HG03025 (cell line): ENCODE data around the gene SPATS2.

ENCODE experiments used
- ATAC-seq: cut with Tn5 transposase; IDR thresholded peaks from one replicate; pipeline ENCODE4 v1.9.1; 2021; ENCODE audit warnings: mild to moderate bottlenecking, moderate library complexity; ENCODE audit not compliant: unreplicated experiment, low FRiP score

The SPATS2 gene

GRCh38 chr12:49537752-49538509 lies 170.7 kb downstream of the SPATS2 start:
- ATAC-seq = no peak

GRCh38 chr12:49538510-49539403 lies 171.5 kb downstream of the SPATS2 start, which contains the start of gene KCNH3:
Gene KCNH3, plus strand, starts transcription at chr12:49539030. Its CDS starts 387 bp downstream, at chr12:49539417.
- no peak for ATAC-seq

GRCh38 chr12:49539406-49540228 lies 172.4 kb downstream of the SPATS2 start:
- no peak for ATAC-seq

GRCh38 chr12:49540229-49541139 lies 173.2 kb downstream of the SPATS2 start:
- no peak for ATAC-seq

GRCh38 chr12:49541140-49541861 lies 174.0 kb downstream of the SPATS2 start:
- ATAC-seq = no peak

- ATAC-seq = no peak
Observed at GRCh38 chr12:49541911-49542505, 174.7 kb downstream of the SPATS2 start.

GRCh38 chr12:49542592-49543160 lies 175.4 kb downstream of the SPATS2 start:
- no peak for ATAC-seq

- no peak for ATAC-seq
Observed at GRCh38 chr12:49543221-49543913, 176.1 kb downstream of the SPATS2 start.

- no peak for ATAC-seq
Observed at GRCh38 chr12:49543914-49544815, 176.9 kb downstream of the SPATS2 start.

GRCh38 chr12:49545815-49546214 lies 178.6 kb downstream of the SPATS2 start:
- ATAC-seq = no peak

- no peak for ATAC-seq
Observed at GRCh38 chr12:49546481-49546880, 179.2 kb downstream of the SPATS2 start.

GRCh38 chr12:49547090-49547690 lies 179.9 kb downstream of the SPATS2 start:
- no peak for ATAC-seq

- ATAC-seq = no peak
Observed at GRCh38 chr12:49548481-49548821, 181.2 kb downstream of the SPATS2 start.

- ATAC-seq = no peak
Observed at GRCh38 chr12:49548822-49549648, 181.8 kb downstream of the SPATS2 start.
